GM18867 (cell line): ENCODE data around the gene NUP214.

ENCODE experiments used
- ATAC-seq: cut with Tn5 transposase; IDR thresholded peaks from one replicate; pipeline ENCODE4 v1.9.1; 2021; ENCODE audit warnings: mild to moderate bottlenecking, moderate library complexity; ENCODE audit not compliant: unreplicated experiment

NUP214 gene

DNA sequence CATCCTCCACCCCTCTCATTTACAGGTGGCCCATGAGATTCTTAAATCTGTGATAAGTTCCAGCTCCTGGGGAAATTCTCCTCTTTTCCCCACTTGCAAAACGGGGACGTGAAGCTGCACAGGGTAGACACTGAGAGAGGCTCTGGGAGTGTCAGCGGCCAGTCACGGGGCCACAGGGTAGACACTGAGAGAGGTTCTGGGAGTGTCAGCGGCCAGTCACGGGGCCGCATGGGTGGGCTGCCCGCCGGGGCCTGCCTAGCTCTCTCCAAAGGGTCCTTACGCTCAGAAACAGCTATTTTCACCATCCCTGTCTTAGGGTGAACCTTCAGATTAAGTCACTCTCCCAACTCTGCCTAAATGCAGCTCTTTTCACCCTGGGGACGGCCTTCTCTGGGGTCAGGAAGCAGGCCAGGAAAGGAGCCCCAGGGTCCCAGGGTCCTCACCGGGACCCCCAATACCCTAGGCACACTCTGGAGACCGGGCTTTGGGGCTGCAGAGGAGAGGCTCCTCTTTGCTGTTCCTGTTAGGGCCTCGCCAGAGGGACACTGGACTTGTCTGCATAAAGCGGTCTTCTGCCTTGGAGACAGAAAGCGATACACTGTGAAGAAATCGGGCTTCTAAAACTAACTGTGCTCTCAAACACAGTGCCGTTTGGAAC lies 149.4 kb downstream of the NUP214 start:
- no peak for ATAC-seq

- no peak for ATAC-seq
These were observed 150.1 kb downstream of the NUP214 start for GRCh38 chr9:131275332-131276093.

- no peak for ATAC-seq
These were observed 150.9 kb downstream of the NUP214 start, which contains the start of gene FAM78A for GRCh38 chr9:131276094-131276888. FAM78A (minus strand) TSS chr9:131276510; CDS start chr9:131276179, 331 bp downstream.

- no peak for ATAC-seq
These were observed 151.5 kb downstream of the NUP214 start for GRCh38 chr9:131276891-131277286.

DNA sequence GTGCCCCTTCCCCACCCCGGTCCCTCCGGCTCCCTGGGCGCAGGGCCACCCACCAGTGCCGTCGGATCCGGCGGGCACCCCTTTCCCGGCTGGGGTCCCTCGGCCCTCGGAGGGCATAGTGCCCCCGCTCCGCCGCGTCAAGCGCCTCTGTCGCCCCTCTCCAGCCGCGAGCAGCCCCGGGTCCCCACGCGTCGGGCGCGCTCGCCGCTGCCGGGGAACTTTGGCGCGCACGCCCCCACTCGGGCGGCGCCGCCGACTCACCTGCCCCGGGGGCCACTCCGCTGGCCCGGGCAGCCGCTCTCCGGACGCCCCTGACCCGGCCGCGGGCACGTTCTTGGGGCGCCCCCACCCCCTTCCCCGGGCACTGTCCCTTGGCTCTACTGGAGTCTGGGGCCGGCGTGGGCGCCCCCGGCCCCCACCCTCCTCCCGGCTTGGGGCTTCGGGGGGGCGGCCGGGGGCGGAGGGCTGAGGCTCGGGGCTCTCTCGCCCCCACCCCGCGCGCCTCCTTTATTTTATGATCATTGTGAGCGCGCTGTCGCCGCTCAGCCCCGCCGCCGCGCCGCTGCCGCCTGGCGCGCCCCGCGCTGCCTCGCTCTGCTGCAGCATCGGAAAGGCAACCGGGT lies 152.0 kb downstream of the NUP214 start:
- ATAC-seq: no peak

- no peak for ATAC-seq
These were observed 152.7 kb downstream of the NUP214 start for GRCh38 chr9:131277910-131278701.

- ATAC-seq: no peak
These were observed 153.3 kb downstream of the NUP214 start for GRCh38 chr9:131278702-131279111.

GRCh38 chr9:131279196-131279862 lies 153.9 kb downstream of the NUP214 start:
- no peak for ATAC-seq

DNA sequence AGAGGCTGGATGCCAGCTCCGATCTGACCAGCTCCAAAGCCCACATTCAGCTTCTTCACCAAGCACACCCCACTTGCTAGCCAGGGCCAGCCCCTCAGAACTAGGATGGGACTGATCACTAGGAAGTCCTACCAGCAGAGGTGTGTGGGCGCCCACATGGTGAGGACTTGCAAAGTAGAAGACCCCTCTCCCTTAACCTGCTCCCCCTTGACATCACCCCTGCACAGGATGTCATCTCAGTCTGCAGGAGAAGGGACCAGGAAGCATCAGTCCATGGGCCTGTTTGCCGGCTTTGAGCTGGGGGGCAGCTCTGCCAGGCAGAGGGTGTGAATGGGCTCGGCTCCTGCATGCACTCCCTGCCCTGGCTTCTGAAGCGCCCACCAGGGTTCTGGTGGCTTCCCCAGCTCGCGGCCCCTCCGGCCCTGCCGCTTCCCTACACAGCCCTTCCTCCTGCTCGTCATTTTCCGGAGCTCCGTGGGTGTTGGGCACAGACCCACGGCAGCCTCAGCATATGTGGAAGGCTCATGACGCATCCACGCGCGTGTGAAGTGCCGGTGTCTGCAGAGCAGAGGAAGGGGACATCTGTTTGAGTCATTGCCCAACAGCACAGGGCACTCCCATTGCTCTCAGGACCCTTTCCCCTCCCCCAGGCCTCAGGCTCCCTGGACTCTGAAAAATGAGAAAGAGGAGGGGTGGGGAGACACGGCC lies 154.6 kb downstream of the NUP214 start:
- ATAC-seq: no peak

GRCh38 chr9:131280660-131281059 lies 155.3 kb downstream of the NUP214 start:
- no peak for ATAC-seq

- ATAC-seq: no peak
These were observed 156.0 kb downstream of the NUP214 start for GRCh38 chr9:131281119-131281965.

GRCh38 chr9:131282175-131282574 lies 156.8 kb downstream of the NUP214 start:
- ATAC-seq: no peak

DNA sequence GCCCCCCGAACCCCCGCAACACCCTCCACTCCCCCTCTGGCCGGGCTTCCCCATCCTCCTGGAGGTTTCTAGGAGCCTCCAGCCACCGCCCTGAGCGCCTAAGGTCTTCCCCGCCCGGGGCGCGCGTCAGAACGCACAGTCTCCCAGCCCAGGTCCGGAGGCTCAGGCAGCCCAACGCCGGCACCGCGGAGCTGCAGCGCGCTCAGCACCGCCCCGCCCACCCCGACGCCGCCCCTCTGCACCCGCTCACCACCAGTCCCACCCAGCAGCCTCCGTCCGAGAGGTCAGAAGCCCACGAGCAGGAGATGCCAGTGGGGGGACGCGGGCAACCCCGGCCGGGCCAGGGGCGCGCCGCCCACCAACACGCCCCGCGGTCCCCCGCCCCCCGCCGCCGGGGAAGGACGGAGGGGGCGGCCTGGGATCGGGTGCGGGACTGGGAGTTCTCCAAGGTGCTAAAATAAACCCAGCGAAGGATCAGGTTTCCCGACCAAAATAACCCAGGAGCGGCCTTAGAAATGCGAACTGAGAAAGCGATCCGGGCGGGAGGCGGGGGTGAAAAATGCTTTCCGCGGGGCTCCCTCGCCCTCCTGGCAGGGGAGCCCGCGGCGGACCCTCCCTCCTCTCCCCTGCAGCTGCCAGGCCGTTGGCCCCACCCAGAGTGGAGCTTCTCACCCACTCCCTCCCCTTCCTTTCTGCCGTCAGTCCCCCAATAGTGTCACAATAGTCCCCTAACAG lies 157.5 kb downstream of the NUP214 start:
- ATAC-seq: no peak
